Fibroblast of peridontal ligament (primary cell): Measurements from ENCODE around the gene GNPAT.

Experiments
- DNase-seq: peaks from one replicate; pipeline ENCODE4 v3.0.0-alpha.2; 2010; ENCODE audit errors: extremely low read depth

GNPAT gene

DNA sequence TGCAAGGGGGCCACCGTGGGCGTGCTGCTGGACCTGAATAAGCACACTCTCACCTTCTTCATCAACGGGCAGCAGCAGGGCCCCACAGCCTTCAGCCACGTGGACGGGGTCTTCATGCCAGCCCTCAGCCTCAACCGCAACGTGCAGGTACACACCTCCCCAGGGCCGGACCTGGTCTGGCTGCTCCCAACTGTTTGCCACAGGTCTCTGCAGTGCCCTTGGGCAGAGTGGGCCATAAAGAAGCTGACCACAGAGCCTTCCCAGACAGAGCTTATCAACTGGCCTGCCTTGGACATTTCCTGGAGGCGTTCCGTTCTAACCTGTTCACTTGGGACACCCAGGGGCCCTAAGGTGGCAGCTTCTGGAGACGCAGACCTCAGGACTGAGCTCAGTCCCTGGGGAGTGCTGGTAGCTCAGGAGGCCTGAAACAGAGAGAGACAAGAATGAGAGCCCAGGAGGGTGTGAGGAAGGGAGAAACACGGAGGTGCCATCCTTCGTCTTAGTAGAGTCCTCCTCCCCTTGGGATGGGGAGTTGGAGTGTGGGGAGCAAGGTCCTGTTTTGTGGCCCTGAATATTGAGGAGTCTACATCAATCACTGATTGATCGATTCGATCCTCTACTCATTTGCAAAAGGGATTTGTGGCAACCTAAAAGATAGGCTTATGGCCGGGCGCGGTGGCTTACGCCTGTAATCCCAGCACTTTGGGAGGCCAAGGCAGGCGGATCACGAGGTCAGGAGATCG lies 27.0 kb upstream of the GNPAT start:
- no peak for DNase-seq

DNA sequence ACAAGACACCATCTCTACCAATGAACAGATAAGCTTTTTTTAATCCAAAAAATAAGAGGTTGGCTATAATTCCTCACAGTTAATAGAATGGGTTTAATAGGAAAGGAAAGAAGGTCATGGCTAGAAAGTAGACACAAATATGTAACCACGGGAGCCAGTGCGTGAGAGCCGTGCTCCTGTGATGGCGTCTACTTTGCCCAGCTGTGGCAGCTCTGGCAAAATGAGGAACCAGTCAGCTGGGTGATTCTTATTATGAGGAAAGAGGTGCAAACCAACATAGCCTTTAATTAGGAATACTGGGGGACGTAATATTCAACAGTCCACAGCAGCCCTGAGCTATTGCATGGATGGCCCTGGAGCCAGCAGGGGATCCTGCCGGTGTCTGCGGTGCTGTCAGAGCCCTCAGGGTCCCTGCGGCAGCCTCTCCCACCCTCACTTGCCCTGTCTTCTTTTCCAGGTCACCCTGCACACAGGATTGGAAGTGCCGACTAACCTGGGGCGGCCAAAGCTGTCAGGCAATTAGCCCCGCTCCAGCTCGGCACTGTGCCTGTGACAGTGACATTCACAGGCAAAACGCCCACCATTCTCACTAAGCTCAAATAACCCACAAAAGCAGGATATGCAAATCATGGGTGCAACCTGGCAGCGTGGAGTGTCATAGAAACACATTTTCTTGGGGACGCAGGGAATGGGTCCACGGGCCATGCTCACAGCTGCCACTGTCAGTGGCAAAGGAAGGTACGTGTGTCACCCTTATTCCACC lies 25.9 kb upstream of the GNPAT start:
- DNase-seq, result no peak

DNA sequence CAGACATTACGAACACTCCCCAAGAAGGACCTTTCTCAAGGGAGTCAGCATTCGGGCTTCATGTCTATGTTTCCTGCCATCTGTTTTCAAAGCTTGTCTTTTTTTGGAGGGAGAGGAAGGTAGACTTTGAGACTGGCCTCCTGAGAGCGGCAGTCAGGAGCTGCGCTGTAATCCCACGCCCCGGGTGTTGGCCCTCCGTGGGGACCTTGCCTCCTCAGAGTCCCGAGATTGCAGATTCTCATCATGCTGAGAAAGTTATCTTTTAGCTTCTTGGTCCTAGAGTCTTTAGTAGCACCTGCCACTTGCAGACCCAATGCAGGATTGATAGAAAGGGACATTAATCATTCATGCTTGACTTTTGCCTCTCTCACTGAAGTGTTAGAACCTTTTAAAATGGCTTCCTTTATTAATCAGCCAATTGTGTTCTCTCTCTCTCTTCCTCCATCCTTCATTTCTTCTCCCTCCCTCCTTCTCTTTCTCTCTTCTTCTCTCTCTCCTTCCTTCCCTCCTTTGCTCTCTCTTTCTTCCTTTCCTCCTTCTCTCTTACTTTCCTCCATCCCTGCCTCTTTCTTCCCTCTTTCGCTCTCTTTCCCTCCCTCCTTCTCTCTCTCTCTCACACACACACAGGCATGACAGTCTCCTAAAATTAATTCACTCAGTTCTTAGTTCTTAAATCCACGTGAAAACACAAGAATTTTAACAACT lies 25.2 kb upstream of the GNPAT start:
- DNase-seq, result no peak

DNA sequence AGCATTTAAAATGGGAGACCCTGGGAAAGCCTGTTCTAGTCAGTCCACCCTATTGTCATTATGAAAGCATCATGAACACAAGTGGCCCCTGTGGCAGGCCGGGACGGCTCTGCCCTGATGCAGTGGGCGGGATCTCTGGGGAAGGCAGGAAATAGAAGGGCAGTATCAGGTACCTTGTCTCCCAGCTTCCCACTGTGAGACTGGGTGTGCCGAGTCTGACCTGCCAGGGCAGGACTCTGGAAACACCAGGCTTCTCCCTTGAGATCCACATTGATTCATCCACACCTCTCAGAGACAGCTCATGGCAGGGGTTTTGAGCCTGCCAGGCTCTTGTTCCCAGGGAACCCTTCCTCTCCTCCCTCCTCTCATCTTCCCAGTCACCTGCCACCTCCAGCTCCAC lies 24.5 kb upstream of the GNPAT start:
- no peak for DNase-seq

DNA sequence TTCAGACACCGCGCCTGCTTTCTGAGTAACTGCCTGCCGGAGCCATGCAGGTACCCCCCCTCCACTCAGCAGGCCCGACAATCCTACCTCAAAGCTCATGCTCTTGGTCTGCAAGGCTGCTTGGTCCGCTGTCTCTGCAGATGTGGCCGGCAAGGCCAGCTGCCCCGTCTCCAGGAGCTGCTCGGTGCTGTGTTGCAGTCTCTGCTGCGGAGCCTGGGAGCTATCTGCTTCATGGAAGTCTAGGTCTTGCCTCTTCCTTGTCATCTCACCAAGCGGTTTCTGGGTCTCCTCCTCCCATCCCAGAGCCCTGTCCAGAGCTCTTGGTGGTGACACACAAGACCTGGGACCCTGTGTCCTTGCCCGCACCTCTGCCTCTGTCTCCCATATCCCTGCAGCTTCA lies 24.0 kb upstream of the GNPAT start:
- no peak for DNase-seq

DNA sequence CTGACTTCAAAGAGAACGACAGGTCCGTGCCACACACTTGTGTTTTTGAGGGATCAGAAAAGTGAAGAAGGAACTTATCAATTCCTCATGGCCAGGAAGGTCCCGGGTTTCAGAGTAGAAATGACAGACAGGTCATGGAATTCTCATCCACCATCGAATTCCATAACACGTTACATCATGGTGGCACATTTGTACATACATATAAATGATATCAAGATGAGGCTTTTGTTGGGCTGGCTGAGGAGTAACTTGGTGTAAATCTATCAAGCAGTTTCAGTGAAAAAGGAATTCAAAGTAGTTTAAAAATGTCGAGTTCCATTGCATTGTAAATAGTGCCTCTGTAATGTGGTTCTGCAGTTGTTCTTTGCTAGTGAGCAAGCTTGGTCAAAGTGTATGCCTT lies 22.9 kb upstream of the GNPAT start:
- no peak for DNase-seq

DNA sequence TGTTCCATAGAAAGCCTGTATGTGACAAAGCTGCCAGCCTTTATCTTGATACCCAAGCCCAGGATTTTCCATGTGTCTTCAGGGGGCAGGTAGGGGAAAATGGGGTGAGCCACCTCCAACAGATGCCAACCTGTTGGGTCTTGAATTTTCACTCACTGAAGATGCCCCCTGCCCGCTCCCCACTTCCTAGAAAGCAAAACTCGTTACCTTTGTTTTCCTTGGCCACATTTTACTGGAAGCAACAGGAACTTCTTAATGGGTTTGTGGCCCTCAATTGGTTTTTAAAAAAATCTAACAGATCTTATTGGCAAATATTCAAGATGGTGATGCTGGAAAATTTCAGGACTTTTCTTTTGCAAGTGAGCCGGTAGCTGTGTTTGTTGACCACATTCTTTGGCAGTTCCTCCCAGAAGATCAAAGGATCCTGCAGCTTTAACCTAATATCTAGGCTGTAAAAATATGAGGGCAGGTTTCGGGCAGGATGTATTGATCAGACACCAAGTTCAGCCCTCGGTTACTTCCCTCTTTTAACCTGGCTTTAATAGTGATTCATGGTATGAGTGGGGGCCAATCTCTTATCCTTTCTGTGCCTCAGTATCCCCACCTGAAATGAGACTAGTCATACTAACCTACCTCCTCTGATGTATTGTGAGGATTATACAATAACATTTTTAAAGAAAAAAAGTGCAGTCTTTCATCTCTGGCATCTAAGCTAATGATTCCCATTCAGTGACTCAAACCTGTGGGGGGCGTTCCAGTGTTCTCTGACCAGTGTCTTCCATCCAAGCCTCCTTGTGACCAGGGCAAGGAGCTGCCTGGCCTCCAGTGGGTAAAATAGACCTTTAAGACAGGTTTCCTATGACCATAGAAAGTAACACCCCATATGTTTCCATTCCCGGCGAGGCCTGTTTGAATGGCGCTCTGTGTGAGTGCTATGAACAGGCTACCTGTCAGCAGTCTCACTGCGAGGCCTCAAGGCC lies 21.3 kb upstream of the GNPAT start:
- no peak for DNase-seq

DNA sequence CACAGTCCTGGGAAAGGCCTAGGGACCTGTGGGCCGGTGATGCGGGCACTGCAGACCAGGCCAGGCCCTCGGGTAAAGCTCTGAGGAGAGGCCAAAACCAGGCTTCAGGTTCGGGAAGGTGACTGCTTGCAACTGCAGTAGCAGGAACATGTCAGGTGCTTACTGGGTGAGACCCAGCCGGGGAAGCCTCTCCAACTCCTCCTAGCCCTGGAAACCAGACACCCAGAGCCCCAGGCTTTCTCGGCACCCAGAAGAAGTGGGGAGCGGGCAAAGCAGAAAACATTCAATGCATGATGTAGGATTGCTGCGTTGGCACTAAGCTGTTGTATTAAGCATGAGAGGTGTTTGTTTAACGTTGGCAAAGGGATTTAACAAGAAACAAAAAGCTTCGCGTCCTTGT lies 20.2 kb upstream of the GNPAT start:
- DNase-seq, result no peak

DNA sequence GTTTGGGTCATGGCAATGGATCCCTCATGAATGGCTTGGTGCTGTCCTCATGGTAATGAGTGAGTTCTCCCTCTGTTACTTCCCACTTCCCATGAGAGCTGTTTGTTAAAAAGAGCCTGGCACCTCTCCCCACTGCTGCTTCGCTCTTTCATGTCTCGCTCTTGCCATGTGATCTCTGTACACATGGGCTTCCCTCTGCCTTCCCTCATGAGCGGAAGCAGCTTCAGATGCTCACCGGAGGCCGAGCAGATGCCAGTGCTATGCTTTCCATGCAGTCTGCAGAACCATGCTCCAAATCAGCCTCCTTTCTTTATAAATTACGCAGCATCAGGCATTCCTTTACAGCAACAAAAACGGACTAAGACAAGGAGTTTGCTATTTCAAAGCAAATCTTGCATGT lies 14.9 kb upstream of the GNPAT start:
- no peak for DNase-seq

DNA sequence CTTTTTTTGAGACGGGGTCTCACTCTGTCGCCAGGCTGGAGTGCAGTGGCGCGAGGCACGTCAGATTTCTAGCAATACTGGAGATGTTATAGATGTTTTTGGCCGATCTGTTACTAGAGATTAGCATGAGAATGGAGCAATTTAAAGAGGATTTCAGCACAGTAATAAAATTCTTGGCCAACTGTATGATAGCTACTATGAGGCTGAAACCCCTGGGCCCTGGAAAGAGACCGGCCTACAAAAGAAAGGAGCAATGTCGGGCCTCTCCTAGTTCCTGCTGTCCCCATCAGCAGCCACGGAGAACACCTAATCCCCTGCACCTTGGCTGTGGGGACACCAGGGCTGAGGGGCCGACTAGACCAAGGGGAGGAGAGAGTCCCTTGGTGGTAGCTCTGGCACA lies 9.5 kb upstream of the GNPAT start:
- no peak for DNase-seq

DNA sequence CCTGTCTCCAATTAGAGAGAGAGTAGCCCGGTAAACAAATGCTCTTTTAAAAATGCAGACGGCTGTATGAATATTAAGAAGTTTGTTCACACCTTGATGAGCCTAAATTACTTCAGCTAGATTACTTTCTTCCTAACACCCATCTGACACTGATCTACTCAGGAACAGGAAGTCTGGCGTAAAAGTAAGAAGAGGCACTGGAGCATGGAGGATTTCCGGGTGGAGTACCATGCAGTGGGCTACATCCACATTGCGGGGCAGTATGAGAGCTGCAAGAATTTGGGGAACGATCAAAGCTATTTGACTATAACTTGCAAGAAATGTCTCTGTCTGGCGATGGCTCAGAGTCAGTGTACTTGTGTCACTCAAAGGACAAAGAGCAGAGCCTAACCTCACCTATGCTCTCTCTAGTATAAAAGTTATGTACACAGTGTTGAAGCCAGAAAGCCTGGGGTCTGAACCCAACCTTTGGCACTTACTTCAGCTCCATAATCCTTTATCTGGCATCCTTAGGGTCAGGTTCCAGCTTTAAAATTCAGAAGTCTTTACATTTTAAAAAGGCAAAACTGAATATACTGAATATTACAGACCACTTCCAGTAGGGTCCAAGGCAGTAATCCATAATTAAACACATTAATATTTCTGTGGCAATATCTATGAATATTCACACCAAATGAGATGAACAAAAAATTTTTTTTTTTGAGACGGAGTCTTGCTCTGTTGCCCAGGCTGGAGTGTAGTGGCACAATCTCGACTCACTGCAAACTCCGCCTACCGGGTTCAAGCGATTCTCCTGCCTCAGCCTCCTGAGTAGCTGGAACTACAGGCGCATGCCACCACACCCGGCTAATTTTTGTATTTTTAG lies 7.9 kb upstream of the GNPAT start:
- DNase-seq, result no peak

DNA sequence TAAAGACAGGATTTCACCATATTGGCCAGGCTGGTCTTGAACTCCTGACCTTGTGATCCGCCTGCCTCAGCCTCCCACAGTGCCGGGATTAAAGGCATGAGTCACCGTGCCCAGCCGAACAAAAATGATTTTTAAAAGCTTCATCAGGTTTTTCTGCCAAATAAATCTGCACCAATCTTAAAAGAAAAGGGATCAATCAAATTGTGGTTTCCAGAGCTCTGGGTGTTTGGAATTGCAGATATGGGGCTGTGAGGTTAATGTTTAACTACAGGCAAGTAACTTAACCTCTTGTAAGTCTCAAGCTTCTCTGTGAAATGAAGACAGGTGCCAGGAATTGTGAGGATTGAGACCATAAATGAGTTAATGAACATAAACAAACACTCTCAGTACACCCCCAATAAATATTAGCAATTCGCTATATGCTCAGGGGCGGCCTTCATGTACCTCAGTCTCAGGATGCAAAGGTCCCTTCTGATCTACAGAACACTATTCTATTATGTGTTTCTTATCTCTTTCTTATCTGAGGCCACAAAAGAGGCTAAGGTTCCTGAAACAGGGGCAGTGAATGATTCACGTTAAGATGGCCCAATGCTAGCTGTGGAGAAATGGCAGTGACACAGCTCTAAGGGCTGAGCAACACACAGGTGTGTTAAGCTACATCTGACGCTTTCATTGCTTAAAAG lies 7.1 kb upstream of the GNPAT start:
- DNase-seq, result no peak

DNA sequence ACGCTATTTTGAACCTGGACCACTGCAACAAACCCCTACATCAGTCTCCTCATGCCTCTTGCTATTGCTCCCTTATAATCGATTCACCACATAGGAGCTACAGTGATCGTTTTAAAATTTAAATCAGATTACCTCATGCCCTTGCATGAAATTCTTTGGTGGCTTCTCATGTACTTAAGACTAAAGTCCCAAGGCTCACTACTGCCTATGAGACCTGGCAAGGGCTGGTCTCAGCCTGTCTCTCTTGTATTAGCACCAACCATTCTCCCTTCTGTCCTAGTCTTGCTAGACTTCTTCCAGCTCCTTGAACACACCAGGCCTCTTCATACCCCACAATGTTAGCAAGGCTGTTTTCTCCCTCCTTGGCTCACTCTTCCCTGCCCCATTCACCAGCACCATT lies 6.5 kb upstream of the GNPAT start:
- DNase-seq, result no peak

DNA sequence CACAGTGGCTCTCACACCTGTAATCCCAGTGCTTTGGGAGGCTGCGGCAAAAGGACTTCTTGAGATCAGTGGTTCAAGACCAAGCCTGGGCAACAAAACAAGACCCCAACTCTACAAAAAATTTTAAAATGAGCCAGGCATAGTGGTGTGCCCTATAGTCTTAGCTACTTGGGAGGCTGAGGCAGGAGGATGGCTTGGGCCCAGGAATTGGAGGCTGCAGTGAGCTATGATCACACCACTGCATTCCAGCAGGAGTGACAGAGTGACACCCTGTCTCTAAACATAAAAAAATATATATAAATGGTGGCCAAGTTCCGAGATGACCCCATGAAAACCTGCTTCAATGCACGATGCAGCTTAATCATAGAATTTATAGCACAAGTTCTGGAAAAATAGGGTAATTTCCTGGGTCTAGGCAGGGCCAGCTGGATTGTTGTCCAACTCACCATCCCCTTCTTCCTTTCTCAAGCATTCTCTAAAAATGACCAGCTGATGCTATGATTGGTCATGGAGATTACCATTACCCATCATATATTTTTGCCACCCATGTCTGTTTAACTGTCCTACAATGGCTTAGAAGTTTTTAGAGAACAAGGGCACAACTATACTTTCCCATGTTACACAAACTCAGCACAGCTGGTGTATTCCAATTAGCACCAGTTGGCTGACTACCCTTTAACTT lies 5.3 kb upstream of the GNPAT start:
- DNase-seq, result no peak

DNA sequence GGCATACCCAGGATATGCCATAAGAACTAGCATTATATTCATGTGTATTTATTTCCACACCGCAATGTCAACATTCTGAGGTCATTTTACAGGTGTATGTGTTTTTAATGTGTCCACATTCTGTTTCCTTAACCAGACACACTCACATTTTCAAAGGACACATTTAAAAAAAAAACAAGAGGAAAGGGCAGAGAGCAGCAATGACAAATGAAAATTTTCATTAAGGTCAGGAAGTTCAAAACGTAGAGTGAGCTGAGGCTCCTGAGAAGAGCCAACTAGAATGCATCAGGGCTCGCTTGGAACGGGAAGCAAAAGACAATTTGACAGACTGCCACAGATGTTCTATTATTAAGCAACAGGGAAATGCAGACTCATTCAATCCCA lies 4.8 kb upstream of the GNPAT start:
- DNase-seq, result no peak

DNA sequence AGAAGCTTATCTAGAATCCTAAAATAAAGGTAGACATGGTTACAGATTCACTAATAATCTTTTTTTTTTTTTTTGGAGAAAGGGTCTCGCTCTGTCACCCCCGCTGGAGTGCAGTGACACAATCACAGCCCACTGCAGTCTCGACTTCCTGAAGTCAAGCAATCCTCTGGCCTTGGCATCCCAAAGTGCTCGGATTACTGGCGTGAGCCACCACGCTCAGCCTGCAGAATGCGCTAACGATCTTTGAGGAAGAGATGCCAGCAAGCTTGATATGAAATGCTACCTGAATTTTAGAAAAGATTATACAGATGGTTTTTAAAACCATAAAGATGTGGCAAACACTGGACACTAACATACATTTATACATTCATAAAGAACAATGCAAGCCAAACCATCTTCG lies 4.1 kb upstream of the GNPAT start:
- no peak for DNase-seq

DNA sequence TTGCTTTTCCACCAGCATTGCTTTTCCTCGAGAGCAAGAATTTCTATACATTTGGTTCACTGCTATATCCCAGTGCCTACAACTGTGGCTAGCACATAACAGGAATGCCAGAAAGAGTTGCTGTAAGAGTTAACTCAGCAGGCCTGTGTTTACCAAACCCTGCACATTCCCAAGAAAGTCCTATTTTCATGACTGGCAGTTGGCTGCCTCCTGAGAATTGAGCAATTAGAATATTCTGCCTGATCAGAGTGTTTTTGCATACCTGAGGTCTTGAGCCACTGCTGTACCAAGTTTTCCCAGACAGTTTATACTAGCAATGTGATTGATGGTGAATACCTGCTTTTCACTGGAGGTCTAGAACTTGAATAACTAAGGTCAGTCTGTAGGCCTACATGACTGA lies 2.7 kb upstream of the GNPAT start:
- DNase-seq, result no peak

DNA sequence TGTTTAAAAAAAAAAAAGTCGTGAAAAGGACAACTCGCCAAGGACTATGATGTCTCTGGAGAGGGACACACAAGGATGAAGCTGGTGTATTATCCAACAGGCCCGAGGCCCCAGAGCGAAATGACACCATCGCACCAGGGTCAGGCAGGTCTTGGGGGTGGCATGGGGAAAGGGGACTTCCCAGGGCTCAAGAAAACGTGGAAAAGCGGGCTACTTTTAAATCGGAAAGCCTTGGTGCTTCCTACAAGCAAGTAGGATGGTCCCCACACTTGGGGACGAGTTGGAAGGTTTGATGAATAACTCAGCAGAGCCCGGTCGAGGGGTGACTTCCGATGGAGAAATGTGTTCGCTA lies 505 bp upstream of the GNPAT start:
- no peak for DNase-seq

DNA sequence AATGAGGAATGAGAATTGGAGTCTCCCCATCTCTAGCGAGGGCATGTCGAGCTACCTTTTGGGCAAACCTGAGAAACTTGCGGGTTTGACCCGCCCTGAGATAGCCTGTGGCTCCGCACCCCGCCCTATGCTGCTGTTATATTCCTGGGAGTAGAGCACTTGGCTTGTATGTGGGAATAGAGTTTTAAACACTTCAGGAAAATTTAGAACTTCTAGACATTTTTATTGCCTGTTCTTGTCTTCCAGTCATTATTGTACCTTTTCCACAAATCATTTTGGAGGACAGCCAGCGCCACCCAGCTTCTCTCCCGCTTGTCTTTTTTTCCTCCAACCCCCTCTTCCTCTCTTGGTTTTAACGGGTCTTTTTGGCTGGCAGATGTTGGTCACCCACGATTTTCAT lies 738 bp downstream of the GNPAT start:
- peak; percentile 8 for DNase-seq
